ENCODE results near the gene NOD2. TPM values are rescaled to one million over a fixed set of nuclear protein-coding genes. Genes with fewer than 3 reads are reported as not detected.

The NOD2 gene
- total and polyA plus RNA-seq, 2 of the 13 experiments (the other 11 are each of a cell fraction or from before 2014, with no cell fraction given): 0.27 to 0.81 TPM

DNA sequence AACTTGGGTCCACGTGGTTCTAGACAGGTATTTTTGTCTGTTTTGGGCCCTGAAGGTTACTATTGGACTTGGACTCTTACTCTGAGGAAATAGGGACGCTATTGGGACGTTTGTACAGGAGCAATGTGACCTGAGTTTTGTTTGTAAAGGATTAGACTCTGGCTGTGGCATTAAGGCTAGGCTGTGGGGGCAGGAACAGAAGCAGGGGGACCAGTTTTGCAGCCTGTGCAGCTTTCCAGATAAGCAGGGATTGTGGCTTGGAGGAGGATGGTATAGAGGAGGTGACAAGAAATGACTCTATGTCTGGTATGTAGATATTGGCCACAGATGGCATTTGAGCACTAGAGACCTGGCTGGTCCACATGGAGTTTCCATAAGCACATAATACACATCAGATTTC, 12.8 kb downstream of the NOD2 start:
- TF ChIP-seq, protein P1, sequence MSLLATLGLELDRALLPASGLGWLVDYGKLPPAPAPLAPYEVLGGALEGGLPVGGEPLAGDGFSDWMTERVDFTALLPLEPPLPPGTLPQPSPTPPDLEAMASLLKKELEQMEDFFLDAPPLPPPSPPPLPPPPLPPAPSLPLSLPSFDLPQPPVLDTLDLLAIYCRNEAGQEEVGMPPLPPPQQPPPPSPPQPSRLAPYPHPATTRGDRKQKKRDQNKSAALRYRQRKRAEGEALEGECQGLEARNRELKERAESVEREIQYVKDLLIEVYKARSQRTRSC (CRISPR knock-in tag; IDR thresholded peaks at IDR 0.05; ENCODE audit: low read depth): no peak
- TF ChIP-seq, protein P2, sequence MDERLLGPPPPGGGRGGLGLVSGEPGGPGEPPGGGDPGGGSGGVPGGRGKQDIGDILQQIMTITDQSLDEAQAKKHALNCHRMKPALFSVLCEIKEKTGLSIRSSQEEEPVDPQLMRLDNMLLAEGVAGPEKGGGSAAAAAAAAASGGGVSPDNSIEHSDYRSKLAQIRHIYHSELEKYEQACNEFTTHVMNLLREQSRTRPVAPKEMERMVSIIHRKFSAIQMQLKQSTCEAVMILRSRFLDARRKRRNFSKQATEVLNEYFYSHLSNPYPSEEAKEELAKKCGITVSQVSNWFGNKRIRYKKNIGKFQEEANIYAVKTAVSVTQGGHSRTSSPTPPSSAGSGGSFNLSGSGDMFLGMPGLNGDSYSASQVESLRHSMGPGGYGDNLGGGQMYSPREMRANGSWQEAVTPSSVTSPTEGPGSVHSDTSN (CRISPR knock-in tag; IDR thresholded peaks at IDR 0.05): no peak
- TF ChIP-seq SETDB1 (CRISPR knock-in tag; IDR thresholded peaks at IDR 0.05; ENCODE audit: borderline replicate concordance) (no peak), ZNF17 (CRISPR knock-in tag; IDR thresholded peaks at IDR 0.05) (no peak), ZNF431 (CRISPR knock-in tag; IDR thresholded peaks at IDR 0.05; ENCODE audit: borderline replicate concordance, low read depth) (no peak), MAFK (conservative IDR thresholded peaks at IDR 0.05 in 1 of 2, IDR thresholded peaks at IDR 0.05 in 1 of 2; ENCODE audit: low read length in 2 of 2) (no peak), RAD21 (CRISPR knock-in tag; IDR thresholded peaks at IDR 0.05) (no peak), HDAC2 (CRISPR knock-in tag; IDR thresholded peaks at IDR 0.05) (no peak), SRSF1 (optimal IDR thresholded peaks at IDR 0.05; ENCODE audit: low read depth, low read length) (no peak), ISX (CRISPR knock-in tag; conservative IDR thresholded peaks at IDR 0.05) (no peak), ZNF225 (CRISPR knock-in tag; IDR thresholded peaks at IDR 0.05) (no peak), ZNF10 (CRISPR knock-in tag; IDR thresholded peaks at IDR 0.05; ENCODE audit: borderline replicate concordance, low read depth) (no peak), ZNF510 (CRISPR knock-in tag; IDR thresholded peaks at IDR 0.05; ENCODE audit: low read depth) (no peak), SMAD1 (CRISPR knock-in tag; IDR thresholded peaks at IDR 0.05; ENCODE audit: borderline replicate concordance, low read depth) (no peak)
- TF ChIP-seq, protein P3, sequence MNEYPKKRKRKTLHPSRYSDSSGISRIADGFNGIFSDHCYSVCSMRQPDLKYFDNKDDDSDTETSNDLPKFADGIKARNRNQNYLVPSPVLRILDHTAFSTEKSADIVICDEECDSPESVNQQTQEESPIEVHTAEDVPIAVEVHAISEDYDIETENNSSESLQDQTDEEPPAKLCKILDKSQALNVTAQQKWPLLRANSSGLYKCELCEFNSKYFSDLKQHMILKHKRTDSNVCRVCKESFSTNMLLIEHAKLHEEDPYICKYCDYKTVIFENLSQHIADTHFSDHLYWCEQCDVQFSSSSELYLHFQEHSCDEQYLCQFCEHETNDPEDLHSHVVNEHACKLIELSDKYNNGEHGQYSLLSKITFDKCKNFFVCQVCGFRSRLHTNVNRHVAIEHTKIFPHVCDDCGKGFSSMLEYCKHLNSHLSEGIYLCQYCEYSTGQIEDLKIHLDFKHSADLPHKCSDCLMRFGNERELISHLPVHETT (CRISPR knock-in tag; conservative IDR thresholded peaks at IDR 0.05): no peak
- FAIRE-seq (no peak), ATAC-seq (no peak), DNase-seq (ENCODE audit: low spot score) (no peak)
- Histone ChIP-seq H3K79me2 (ENCODE audit: insufficient read depth, low read length) (no peaks in the 10 kb centered on the region), H3K4me3 (replicated peaks in 1 of 3; ENCODE audit: insufficient read depth in 1 of 3, low read depth in 2 of 3, low read length in 3 of 3) (no peak overlapping the region), H3K4me2 (ENCODE audit: low read depth, low read length) (no peak overlapping the region), H3K27ac (ENCODE audit: extremely low read length, insufficient read depth, low read length) (no peak overlapping the region), H4K20me1 (ENCODE audit: insufficient read depth, low read length) (no peaks in the 10 kb centered on the region), H3K9me3 (ENCODE audit: low read length) (peaks cover 25% of the 10 kb centered on the region), H2AFZ (ENCODE audit: low read length) (no peak overlapping the region), H3K36me3 (replicated peaks in 1 of 2; ENCODE audit: control insufficient read depth in 1 of 2, insufficient read depth in 2 of 2, low read length in 2 of 2) (no peaks in the 10 kb centered on the region), H3K4me1 (ENCODE audit: insufficient read depth, low read length) (no peaks in the 10 kb centered on the region), H3K9ac (ENCODE audit: insufficient read depth, low read depth, low read length) (no peak overlapping the region), H3K27me3 (ENCODE audit: control insufficient read depth in 1 of 2, insufficient read depth in 2 of 2, low read length in 2 of 2) (peaks cover 0 to 16% of the 10 kb centered on the region in 2 experiments; a peak in 2 of 5 replicates)
- intact Hi-C loops (cut with micrococcal nuclease; ENCODE audit: unreplicated experiment): no loop called here
- no TSS peak for BruUV-seq (replicated peaks)
- ChIA-PET POLR2A (no interaction called here), CTCF (ENCODE audit: low intra/inter-chr PET ratio, low total read pairs) (no interaction called here)
- in situ Hi-C loops (cut with HindIII; ENCODE audit: extremely low pct_ligation_motif_present, low pct_unique_long_range_greater_than_20kb): no loop called here
- WGBS (ENCODE audit: low lambda C conversion rate): 0% methylated on average over 3 of the region's 3 CpGs

Measured in HepG2 (cell line).